HG03045 (cell line): Measurements from ENCODE around the gene NFIC.

Experiments used
- ATAC-seq: cut with Tn5 transposase; IDR thresholded peaks from one replicate; pipeline ENCODE4 v1.9.1; 2021; ENCODE audit warnings: mild to moderate bottlenecking, moderate library complexity; ENCODE audit not compliant: unreplicated experiment

The NFIC gene

DNA sequence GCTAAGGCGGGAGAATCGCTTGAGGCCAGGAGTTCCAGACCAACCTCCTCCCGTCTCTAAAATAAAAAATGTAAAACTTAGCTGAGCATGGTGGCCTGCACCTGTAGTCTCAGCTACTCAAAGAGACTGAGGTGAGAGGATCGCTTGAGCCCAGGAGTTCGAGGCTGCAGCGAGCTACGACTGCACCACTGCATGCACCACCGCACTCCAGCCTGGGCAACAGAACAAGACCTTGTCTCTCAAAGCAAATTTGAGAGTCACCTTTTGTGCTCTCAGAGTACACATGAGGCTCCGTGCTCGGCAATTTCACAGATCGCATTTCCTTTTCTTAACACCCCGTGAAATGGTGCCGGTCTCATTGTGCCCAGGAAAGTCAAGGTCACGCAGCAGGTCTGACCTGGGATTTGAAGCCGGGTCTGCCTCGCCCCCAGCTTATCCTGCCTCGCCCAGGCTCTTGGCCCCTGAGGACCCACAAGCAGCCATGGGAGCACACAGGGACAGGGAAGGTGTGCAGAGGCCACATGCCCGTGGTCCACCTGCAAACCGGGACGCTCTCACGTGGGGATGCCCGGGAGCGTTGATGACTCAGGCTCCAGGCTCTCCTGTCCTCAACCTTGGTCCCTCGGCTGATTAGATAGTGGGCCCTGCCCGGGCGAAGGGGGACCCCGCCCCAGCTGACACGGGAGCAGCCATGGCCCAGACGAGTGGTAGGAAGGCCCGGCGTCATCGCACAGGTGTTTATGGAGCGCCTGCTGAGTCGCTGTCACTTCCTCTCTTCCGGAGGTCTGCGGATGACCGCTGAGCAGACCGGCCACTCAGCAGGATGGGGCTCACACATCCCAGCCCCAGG, 115.1 kb downstream of the NFIC start:
- ATAC-seq = no peak

DNA sequence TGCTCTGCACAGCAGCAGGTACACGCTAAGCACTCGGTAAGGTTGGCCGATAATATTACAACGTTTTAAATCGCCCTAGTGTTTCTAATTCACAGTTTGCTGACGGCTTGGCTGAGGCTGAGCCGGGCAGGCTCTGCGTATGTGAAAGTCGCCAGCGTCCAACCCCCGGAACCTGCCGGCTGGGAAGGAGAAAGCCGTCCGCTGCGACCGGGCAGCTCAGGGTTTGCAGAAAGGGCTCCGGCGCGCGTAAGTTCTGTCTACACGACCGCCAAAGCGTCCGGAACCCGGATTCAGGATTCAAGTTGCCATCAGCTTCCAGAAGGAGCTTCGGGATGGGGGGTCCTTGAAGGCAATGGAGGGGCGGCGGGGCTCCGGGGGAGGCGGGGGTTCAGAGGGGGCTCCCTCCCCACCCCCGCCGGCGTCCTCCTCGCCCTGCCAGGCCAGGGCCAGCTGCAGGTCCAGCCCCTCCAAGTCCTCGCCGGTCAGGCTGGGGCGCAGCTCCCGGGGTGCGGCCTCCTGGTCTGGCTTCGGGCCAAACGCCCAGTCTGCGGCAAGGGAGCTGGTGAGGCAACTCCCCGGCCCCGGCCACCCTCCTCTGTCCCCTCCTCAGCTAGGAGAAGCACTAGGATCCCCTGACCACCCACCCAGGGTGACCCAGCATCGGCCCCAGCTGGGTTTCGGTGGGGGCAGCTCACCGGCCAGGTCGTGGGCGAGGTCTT, 116.3 kb downstream of the NFIC start:
- ATAC-seq = no peak

DNA sequence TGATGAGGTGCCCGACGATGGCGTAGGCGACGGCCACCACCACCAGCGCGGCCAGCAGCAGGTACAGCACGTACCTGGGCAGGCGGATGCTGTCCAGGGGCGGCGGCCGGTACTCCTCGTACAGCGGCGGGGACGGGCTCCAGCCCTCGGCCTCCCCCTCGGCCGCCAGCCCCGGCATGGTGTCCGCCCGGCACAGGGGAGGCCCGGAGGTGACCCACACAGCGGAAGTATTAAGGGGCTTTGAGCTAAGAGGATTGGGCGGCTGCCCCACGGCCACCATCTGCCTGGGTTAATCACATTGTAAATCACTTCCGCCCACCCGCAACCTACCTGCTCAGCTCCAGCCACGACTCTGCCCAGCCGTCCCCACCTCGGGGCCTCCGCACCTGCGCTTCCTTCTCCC, 116.8 kb downstream of the NFIC start, which contains the start of gene SMIM44:
Gene SMIM44 (minus strand): TSS at position 216 of the 403 bp plus-strand sequence. CDS start 38 bp downstream, at position 178.
- ATAC-seq = no peak

DNA sequence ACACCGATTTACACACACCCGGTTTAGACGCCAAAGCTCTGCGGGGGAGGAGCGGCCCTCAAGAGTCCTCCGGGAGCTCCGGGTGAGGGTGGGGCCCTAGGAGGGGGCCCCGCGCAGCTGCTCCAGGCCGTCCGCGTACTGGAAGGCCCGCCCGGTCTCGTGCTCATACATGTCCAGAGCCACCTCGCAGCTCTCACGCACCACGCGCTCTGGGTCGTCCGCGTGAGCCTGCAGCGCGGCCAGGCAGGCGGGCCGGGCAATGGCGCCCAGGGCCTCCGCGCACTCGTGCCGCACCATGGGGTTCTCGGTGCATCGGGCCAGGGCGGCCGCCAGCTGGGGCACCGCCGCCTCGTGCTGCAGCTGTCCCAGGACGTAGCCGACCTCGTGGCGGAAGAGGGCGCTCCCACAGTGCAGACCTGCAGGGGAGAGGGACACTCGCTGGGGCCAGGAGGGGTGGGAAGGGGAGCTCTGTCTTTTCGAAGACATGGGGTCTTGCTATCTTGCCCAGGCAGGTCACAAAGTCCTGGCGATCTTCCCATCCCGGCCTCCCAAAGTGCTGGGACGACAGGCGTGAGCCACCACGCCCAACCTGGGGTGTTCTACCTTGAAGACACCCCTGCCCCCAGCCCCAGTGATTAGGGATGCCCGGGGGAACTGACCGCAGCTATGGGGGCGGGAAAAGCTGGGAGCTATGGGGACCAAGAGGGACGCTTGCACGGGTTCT, 125.2 kb downstream of the NFIC start:
- ATAC-seq = no peak

DNA sequence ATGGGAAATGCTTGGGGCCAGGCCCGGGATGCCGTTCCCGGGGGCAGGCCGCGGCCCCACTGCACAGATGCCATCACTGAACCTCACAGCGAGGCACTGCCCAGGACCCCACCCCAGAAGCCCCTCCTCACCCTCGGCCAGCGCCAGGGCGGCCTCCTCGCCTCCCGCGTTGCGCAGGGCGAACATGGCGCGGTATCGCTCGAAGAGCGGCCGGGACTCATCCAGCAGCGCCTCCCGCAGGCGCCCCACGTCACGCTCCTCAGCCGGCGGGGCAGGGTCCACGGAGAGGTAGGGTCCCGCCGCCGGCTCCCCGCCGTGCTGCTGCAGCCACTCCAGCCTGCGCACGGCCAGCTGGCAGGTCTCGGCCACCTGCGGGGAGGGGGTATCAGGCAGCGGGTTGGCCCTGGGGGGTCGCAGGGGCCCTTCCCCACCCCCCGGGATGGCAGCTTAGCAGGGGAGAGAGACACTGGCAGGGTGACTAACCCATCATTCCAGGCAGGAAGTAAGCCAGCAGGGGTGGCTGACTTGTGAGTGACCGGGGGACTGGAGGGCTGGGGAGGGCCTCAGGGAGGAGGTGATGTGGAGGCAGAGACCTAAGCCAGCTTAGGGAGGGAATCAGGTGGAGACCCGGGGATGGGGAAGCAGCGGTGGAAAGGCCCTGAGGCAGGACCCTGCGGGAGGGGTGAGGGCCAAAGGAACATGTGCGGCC, 125.9 kb downstream of the NFIC start:
- no peak for ATAC-seq

DNA sequence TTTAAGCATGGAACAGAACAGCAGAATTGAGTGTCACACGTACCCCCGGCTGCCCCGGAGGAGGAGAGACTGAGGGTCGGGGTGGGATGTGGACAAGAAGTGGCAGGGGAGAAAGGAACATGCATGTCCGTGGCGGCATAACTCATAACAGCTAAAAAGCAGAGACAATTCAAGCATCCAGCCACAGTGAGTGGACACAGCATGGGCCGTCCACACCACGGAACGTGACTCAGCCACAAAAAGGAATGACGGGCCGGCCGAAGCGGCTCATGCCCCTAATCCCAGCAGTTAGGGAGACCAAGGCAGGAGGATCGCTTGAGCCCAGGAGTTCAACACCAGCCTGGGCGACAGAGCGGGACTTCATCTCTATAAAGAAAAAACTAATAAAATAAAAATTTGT, 126.5 kb downstream of the NFIC start:
- ATAC-seq = no peak

DNA sequence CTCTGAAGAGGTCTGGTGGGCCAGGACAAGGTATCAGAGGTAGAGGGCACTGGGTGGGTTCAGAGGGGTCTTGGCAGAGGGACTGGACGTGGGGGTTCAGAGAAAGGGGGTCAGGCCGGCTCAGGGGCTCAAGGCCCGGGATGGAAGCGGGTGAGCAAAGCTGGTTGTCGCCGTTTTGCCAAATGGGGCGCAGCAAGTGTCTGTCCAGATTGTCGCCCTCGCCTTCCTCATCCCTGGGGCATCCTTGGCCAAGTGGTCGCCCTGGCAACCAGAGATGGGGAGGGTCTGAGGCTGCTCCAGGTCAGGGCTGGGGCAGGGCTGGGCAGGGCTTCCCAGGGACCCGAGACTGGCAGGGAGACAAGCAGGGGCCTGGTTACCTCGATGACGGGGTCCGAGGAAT, 127.3 kb downstream of the NFIC start:
- ATAC-seq = no peak

DNA sequence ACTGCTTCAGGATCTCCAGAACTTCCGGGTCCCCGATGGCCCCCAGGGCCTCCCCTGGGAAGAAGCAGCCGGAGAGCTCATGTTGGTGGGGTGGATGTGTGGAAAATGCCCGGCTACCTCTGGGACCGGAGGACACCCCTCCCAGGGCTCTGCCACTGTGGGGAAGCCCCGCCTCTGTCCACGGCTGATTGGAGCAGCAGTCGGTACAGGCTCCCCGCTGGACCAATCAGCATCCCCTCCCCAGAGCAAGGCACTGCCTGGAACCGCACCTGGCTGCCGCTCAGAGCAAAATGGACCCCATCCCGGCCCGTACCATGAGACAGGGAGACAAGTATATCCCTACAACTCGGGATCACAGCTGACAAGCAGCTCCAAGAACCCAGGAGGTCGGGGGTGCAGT, 127.7 kb downstream of the NFIC start:
- no peak for ATAC-seq

DNA sequence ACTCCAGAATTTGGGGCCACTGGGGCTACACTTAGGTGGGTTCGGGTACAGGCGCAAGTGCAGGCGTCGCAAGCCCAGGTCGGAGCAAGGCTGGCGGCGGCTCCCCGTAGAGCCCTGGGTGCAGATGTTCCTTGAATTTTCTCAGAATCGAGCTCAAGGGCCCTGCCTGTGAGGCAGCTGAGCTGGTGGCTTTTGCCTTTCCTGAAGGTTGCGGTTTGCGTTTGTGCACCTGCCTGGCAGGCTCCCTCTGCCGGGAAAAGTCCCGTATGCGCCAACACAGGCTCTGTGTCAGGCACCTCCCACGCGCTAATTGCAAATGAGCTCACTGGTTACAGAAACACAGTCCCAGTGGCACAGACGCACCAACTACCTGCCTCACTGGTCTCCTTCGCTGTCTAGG, 128.2 kb downstream of the NFIC start:
- ATAC-seq = no peak

DNA sequence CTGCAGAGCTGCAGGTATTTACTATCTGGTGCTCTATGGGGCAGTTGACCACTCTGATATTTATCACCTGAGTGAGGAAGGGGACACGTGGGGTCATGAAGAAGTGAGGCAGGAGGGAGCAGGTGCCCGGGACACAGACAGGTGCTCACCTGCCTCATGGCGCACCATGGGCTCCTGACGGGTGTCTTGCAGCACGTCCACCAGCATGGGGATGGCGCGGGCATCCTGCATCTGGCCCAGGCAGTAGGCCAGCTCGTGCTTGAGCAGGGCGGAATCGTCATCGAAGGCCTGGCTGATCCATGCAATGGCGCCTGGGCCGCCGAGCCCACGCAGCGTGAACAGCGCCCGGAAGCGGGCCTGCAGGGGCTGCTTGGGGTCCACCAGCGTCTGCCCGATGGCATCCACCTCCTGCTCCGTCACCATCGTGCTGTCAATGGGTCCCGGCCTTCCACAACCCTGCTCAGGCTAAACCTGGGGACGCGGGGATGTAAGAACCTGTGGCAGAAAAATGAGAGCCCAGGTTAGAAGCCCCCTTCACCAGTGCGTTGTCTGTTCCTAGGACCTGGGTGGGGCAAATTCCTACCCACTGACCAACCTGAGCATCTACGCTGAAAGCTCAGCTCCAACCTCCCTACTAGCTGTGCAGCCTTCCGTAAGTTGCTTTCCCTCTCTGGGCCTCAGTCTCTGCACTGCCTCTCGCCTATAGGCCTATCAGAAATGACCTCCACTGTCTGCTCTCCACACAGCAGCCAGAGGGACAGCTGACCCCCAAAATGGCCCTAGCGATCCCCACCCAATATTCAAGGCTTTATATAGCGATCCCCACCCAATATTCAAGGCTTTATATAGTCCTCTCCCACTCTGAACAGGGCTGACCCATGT, 130.2 kb downstream of the NFIC start:
- no peak for ATAC-seq

DNA sequence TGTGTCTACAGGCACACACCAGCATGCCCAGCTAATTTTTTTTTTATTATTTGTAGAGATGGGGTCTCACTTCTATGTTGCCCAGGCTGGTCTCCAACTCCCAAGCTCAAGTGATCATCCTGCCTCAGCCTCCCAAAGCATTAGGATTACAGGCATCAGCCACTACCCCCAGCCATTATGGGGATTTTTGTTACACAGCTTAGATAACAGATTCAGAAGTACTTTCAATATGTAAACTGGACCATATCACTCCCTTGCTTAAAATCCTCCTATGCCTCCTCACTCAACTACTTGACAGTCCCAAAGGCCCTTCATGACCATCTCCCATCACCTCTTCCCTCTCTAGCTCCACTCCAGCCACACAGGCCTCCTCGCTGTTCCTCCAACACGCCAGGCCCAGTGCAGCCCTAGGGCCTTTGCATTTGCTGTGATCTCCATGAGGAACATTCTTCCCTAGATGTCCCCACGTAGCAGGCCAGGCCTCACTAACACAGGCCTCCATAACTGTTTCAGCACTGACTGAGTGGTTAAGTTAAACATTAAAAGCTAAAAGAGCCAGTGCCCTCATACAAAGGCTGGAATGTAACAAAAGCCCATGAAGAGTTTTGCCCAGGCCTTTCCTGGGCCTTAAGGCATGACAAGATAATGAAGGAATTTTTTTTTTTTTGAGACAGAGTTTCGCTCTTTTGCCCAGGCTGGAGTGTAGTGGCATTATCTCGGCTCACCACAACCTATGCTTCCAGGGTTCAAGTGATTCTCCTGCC, 131.6 kb downstream of the NFIC start:
- no peak for ATAC-seq

DNA sequence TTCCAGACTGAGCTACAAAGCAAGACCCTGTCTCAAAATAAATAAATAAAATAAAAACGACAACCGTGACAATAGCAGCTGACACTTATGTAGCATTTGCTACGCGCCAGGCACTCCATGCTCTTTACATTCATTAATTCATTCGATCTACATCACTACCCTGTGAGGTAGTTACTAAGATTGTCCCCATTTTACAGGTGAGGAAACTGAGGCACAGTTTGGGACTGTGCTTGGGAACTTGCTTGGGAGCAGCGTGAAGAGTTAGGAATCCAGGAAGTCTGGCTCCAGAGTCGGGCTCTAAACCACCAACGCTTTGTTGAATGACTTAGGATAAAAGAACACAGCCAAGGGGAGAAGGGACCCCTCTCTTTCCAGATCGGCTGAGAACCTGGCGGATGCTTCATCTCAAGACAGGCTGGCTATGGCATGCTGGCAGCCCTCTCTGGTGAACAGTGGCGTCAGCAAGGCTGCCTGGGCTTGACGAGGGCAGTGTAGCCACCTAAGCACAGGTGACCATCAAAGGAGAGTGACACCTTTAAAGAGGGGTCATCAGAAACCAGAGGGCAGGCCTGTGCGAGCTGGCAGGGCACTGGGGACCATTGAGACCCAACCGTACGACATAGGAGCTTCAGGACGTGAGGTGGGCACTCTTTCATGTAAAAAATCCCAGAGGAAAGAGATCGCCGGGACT, 133.5 kb downstream of the NFIC start:
- no peak for ATAC-seq

DNA sequence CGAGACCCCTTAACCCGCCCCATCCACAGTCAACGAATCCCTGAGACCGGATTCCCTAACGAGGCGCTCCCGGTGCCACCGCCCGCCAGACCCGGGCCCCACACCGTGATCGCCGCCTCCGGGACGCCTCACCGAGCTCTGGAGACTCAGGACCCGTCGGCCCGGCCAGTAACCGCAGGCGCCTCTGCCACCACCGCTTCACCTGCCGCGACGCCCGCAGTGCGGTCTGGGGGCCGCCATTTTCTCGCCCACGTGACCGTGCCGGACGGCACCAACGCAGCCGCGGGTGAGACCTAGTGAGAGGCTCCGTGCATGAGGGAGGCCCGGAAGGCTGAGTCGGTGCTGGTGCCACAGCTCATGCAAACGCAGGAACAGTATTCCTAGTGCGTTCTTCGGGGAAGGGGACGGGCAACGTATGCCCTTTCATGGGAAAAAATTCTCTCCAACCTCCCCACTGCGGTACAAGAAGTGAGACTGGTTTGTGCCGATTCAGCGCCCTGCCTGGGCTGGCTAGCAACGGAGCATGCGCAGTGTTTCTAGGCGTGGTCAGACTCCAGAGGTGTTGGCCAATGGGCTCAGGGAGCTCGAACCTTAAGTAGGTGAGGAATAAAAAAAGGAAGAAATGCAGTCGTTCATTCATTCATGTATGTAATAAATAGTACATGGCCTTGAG, 134.2 kb downstream of the NFIC start, which contains the start of gene DOHH:
Gene DOHH (minus strand): TSS at position 246 of the 673 bp plus-strand sequence. CDS start 3,860 bp downstream, outside the sequence.
- ATAC-seq = peak; percentile 75

DNA sequence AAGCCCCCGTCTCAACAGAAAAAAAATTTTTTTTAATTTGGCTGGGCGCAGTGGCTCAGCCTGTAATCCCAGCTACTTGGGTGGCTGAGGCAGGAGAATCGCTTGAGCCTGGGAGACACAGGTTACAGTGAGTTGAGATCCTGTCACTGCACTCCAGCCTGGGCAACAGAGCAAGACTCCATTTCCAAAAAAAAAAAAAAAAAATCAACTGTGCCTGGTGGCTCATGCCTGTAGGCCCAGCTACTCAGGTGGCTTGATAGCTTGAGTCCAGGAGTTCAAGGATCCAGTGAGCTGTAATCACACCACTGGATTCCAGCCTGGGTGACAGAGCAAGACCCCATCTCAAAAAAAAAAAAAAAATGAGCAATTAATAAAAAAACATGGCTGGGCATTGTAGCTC, 135.4 kb downstream of the NFIC start:
- ATAC-seq = no peak

DNA sequence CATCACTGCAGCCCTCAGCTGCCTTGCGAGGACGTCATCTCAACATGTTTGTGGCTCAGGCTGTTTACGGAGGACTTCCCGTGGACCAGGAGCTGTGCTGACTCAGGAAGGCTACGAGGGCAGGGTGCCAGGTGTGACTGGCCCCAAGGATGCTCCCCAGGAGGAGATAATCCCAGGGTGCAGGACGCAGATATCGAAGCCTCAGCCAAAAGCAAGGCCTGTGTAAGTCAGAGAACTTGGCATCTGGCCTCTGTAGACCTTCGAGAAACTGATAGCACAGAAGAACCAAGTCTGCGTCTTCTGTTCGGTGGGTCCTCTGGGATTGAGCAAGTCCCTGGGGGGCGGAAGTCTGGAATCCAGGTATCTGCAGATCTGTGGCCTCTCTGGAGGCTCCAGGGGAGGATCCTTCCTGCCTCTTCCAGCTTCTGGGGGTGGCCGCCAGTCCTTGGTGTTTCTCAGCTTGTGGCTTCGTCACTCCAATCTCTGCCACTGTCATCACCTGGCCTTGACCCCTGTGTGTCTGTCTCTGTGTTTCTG, 136.7 kb downstream of the NFIC start:
- ATAC-seq = no peak

DNA sequence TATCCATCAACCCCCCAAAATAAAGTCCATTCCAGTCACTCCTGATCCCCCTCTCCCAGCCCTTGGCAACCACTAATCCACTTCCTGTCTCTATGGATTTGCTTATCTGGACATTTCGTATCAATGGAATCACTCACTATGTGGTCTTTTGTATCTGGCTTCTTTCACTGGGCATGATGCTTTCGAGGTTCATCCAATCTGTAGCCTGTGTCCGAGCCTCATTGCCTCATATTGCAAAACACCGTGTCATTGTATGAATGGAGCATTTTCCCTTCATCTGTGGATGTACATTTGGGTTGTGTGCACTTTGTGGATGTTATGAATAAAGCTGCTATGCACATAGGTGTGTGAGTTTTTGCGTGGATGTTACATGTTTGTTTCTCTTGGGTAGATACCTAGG, 138.4 kb downstream of the NFIC start:
- no peak for ATAC-seq

DNA sequence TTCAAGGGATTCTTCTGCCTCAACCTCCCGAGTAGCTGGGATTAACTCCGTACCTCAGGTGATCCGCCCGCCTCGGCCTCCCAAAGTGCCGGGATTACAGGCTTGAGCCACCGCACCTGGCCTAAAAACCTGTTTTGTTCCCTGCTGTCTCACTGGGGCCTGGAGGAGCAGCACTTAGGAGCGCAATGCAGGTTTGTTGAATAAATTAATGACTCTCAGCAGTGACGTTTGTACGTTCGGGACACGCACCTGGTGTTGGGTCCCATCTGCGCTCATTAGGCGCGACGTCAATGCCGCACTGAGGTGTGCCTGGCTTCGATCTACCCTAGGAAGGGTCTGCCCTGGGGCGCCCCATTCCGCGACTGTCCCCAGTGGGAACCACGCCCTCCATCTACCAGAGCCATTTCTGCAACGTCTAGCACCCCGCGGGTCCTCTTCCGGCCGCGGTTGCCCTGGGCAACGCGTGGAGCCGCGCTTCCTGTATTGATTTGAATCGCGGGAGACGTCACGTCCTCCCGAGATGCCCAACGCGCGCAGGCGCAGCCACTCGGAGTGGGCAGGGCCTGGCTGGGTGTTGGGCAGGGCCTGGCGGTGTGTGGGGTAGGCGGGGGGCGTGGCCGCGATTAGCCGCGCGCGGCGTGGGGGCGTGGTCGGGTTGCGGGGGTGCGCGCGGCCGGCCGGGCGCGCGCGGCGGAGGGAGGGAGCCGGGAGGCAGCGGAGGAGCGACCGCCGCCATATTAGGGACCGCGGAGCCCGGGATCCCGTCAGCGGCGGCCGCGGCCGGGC, 139.4 kb downstream of the NFIC start, which contains the start of gene FZR1:
Gene FZR1 (plus strand): TSS at position 714 of the 786 bp plus-strand sequence. CDS start 16,679 bp downstream, outside the sequence.
- ATAC-seq = peak; percentile 85
